MCF 10A (cell line): ENCODE data around the gene TASL. TPM values are rescaled to one million over a fixed set of nuclear protein-coding genes. Genes with fewer than 3 reads are reported as not detected.

ENCODE experiments used
- BruUV-seq: library from RNA; stranded (reverse); fragments of 400-500 nt; replicated peaks from 2 replicates; lab custom pipeline; 2021; lab: Mats Ljungman, UMichigan
- CTCF ChIA-PET: fragments of 300-600 bp; sonication (Branson Sonifier 250); formaldehyde crosslinking; extraction: SDS; loops from one replicate; lab custom pipeline; 2021; ENCODE audit warnings: antibody characterized with exemption, inconsistent platforms; lab: Yijun Ruan, JAX
- POLR2A ChIA-PET: fragments of 300-600, 350-650 bp; sonication (Branson Sonifier 250); formaldehyde crosslinking; extraction: SDS; loops from one replicate; lab custom pipeline; 2020; ENCODE audit warnings: antibody characterized with exemption, inconsistent platforms; lab: Yijun Ruan, JAX
- DNase-seq: peaks from one replicate; pipeline ENCODE4 v3.0.0-alpha.2; 2018; ENCODE audit not compliant: unreplicated experiment
- H3K27ac Mint-ChIP-seq: one replicate; pipeline ENCODE4 v1.8.0; 2022; ENCODE audit warnings: mild to moderate bottlenecking, low read depth, mixed read lengths; ENCODE audit not compliant: unreplicated experiment
- H3K27me3 Mint-ChIP-seq: one replicate; pipeline ENCODE4 v1.8.0; 2022; ENCODE audit warnings: mixed read lengths; ENCODE audit not compliant: insufficient read depth, unreplicated experiment
- H3K36me3 Mint-ChIP-seq: one replicate; pipeline ENCODE4 v1.8.0; 2022; ENCODE audit warnings: mild to moderate bottlenecking, moderate library complexity, mixed read lengths; ENCODE audit not compliant: insufficient read depth, unreplicated experiment
- H3K4me1 Mint-ChIP-seq: one replicate; pipeline ENCODE4 v1.8.0; 2022; ENCODE audit warnings: mixed read lengths; ENCODE audit not compliant: insufficient read depth, unreplicated experiment
- H3K4me3 Mint-ChIP-seq: one replicate; pipeline ENCODE4 v1.8.0; 2022; ENCODE audit warnings: mild to moderate bottlenecking, moderate library complexity, mixed read lengths; ENCODE audit not compliant: unreplicated experiment
- H3K9me3 Mint-ChIP-seq: one replicate; pipeline ENCODE4 v1.8.0; 2022; ENCODE audit warnings: mixed read lengths; ENCODE audit not compliant: unreplicated experiment
- intact Hi-C: fragments of 100-400 bp; cut with micrococcal nuclease; formaldehyde crosslinking; loops from 2 replicates; pipeline ENCODE4 v1.14.1; 2022
- total RNA-seq: library from RNA; stranded (reverse); gene quantifications from 2 replicates; pipeline ENCODE4 v1.2.3, GENCODE V29; 2022
- TF ChIP-seq, protein P1 (sequence below): fragments of 200-600 bp; IDR thresholded peaks from one replicate; pipeline ENCODE4 v1.8.0; 2022; ENCODE audit warnings: antibody characterized with exemption, mild to moderate bottlenecking; ENCODE audit not compliant: unreplicated experiment

Gene TASL
- total RNA-seq, 1 experiment from 2014 or later = not detected

- H3K4me1 Mint-ChIP-seq = no peaks in the 10 kb centered on the region
- H3K4me3 Mint-ChIP-seq = no peak overlapping the region
- H3K36me3 Mint-ChIP-seq = no peaks in the 10 kb centered on the region
- peaks cover 13% of the 10 kb centered on the region for H3K27me3 Mint-ChIP-seq
- TF ChIP-seq, protein P1, sequence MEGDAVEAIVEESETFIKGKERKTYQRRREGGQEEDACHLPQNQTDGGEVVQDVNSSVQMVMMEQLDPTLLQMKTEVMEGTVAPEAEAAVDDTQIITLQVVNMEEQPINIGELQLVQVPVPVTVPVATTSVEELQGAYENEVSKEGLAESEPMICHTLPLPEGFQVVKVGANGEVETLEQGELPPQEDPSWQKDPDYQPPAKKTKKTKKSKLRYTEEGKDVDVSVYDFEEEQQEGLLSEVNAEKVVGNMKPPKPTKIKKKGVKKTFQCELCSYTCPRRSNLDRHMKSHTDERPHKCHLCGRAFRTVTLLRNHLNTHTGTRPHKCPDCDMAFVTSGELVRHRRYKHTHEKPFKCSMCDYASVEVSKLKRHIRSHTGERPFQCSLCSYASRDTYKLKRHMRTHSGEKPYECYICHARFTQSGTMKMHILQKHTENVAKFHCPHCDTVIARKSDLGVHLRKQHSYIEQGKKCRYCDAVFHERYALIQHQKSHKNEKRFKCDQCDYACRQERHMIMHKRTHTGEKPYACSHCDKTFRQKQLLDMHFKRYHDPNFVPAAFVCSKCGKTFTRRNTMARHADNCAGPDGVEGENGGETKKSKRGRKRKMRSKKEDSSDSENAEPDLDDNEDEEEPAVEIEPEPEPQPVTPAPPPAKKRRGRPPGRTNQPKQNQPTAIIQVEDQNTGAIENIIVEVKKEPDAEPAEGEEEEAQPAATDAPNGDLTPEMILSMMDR = no peak
- intact Hi-C loops = loop anchor here (10.0 kb wide), 1 partner anchor 78 kb away; the partner anchor contains the start of gene GK
- BruUV-seq = no TSS peak
- no peak overlapping the region for H3K27ac Mint-ChIP-seq
- no peak for DNase-seq
- CTCF ChIA-PET = interaction anchor here (0.6 to 0.9 kb wide), 2 partner anchors 12 to 18 kb away, joined by 3 to 4 read pairs; no protein-coding TSS in a partner anchor
- no peaks in the 10 kb centered on the region for H3K9me3 Mint-ChIP-seq
- POLR2A ChIA-PET = interaction anchor here (0.6 kb wide), 1 partner anchor 137 kb away, joined by 3 read pairs; no protein-coding TSS in a partner anchor
Observed at GRCh38 chrX:30576881-30577280, 685 bp downstream of the TASL start.

DNA sequence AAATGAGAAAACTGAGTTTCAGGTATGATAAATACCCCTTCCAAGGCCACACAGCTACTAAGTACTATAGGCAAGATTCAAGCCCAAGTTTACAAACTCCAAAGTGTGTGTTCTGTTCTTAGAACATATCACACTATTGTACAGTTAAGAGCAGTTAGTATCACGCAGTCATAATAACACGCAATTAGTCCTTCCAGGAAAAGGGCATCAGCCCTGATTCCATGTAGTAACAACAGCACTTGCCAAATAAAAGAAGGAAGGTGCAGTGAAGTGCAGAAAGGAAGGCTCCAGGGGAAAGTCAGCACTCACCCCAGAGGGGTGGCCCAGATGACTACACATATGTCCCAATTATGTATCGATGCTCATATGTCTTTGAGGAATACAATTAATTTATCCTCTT, 4.4 kb downstream of the TASL start:
- Mint-ChIP-seq H3K4me1 (no peaks in the 10 kb centered on the region), H3K36me3 (no peaks in the 10 kb centered on the region), H3K9me3 (no peaks in the 10 kb centered on the region), H3K27me3 (peaks cover 25% of the 10 kb centered on the region), H3K27ac (no peak overlapping the region), H3K4me3 (no peak overlapping the region)
- TF ChIP-seq, protein P1 = no peak
- ChIA-PET CTCF (interaction anchor here (0.7 kb wide), 1 partner anchor 944 kb away, joined by 3 read pairs; no protein-coding TSS in a partner anchor), POLR2A (no interaction called here)
- intact Hi-C loops = loop anchor here (10.0 kb wide), 1 partner anchor 82 kb away; the partner anchor contains the start of gene GK
- no TSS peak for BruUV-seq
- no peak for DNase-seq

GRCh38 chrX:30572678-30573077, 4.9 kb downstream of the TASL start:
- peaks cover 25% of the 10 kb centered on the region for H3K27me3 Mint-ChIP-seq
- H3K4me1 Mint-ChIP-seq = no peaks in the 10 kb centered on the region
- no peak for DNase-seq
- H3K36me3 Mint-ChIP-seq = no peaks in the 10 kb centered on the region
- POLR2A ChIA-PET = no interaction called here
- no peak overlapping the region for H3K4me3 Mint-ChIP-seq
- intact Hi-C loops = loop anchor here (10.0 kb wide), 1 partner anchor 82 kb away; the partner anchor contains the start of gene GK
- no TSS peak for BruUV-seq
- no peak overlapping the region for H3K27ac Mint-ChIP-seq
- CTCF ChIA-PET = interaction anchor here (0.7 to 1.2 kb wide), 3 partner anchors 16 to 945 kb away, joined by 3 read pairs; no protein-coding TSS in a partner anchor
- no peaks in the 10 kb centered on the region for H3K9me3 Mint-ChIP-seq
- TF ChIP-seq, protein P1 = no peak

- H3K27ac Mint-ChIP-seq = no peak overlapping the region
- H3K36me3 Mint-ChIP-seq = no peaks in the 10 kb centered on the region
- TF ChIP-seq, protein P1 = no peak
- no peak for DNase-seq
- intact Hi-C loops = loop anchor here (10.0 kb wide), 1 partner anchor 83 kb away; the partner anchor contains the start of gene GK
- H3K9me3 Mint-ChIP-seq = no peaks in the 10 kb centered on the region
- H3K4me1 Mint-ChIP-seq = no peaks in the 10 kb centered on the region
- POLR2A ChIA-PET = no interaction called here
- H3K4me3 Mint-ChIP-seq = no peak overlapping the region
- H3K27me3 Mint-ChIP-seq = peaks cover 25% of the 10 kb centered on the region
- BruUV-seq = no TSS peak
- CTCF ChIA-PET = interaction anchor here (0.7 to 4.5 kb wide), 10 partner anchors 11 to 291 kb away, joined by 3 to 22 read pairs (median 4); no protein-coding TSS in a partner anchor
Observed at GRCh38 chrX:30572004-30572403, 5.6 kb downstream of the TASL start.
